Measurements from ENCODE around the gene SLC38A6. TPM values are rescaled to one million over a fixed set of nuclear protein-coding genes. Genes with fewer than 3 reads are reported as not detected.

SLC38A6 gene
- total and polyA plus RNA-seq, 3 donors from 2014 or later: 20.8 to 28.6 (median 26.6) TPM

DNA sequence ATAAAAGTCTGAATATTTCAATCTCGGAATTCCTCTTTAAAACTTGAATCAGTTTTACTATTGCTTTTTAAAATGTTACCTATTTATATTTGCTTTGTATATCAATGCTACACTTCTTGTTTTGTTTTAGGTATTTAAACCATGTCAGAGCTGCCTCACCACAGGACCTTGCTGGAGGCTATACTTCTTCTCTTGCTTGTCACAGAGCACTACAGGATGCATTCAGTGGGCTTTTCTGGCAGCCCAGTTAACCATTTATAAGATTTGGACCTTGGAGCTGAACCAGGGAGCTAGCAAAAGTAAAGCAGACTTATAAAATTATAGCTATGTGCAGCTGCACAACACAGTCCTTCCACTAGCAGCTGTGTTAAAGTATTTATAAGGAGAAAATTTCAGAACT is 12.9 kb upstream of the SLC38A6 start:
- H3K4me3 ChIP-seq: no peak overlapping the region
- WGBS, 2 donors: 74 to 75% methylated on average over 1 of the region's 1 CpG
- H3K4me1 ChIP-seq: no peaks in the 10 kb centered on the region
- TF ChIP-seq POLR2A (IDR thresholded peaks at IDR 0.05): no peak
- TF ChIP-seq, protein P1, sequence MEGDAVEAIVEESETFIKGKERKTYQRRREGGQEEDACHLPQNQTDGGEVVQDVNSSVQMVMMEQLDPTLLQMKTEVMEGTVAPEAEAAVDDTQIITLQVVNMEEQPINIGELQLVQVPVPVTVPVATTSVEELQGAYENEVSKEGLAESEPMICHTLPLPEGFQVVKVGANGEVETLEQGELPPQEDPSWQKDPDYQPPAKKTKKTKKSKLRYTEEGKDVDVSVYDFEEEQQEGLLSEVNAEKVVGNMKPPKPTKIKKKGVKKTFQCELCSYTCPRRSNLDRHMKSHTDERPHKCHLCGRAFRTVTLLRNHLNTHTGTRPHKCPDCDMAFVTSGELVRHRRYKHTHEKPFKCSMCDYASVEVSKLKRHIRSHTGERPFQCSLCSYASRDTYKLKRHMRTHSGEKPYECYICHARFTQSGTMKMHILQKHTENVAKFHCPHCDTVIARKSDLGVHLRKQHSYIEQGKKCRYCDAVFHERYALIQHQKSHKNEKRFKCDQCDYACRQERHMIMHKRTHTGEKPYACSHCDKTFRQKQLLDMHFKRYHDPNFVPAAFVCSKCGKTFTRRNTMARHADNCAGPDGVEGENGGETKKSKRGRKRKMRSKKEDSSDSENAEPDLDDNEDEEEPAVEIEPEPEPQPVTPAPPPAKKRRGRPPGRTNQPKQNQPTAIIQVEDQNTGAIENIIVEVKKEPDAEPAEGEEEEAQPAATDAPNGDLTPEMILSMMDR (IDR thresholded peaks at IDR 0.05): no peak
- DNase-seq: no peak
- no peak overlapping the region for H3K27ac ChIP-seq
- intact Hi-C loops (cut with DNase I; ENCODE audit: low total_unique reads): no loop called here
- no peaks in the 10 kb centered on the region for H3K9me3 ChIP-seq
- no peaks in the 10 kb centered on the region for H3K27me3 ChIP-seq
- H3K36me3 ChIP-seq (ENCODE audit: low read depth, missing control alignments): no peaks in the 10 kb centered on the region

DNA sequence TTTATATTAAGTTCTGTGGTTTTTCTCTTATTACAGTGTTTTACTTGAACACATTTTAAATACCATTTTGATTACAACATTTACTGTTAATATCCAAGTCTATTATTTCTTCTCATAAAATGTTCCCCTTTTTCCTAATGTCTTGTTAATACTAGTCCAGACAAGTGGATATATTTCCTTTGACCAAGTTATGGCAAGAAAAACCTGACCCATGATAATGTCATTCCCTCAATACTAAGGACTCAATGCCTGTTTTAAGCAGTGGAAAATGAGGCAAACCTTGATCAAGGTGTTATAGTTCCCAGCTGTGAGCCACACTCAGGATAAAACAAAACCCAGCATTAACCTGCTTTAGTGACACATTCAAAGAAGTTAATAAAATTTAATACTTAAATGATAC is 12.4 kb upstream of the SLC38A6 start:
- DNase-seq: no peak
- H3K27me3 ChIP-seq: no peaks in the 10 kb centered on the region
- intact Hi-C loops (cut with DNase I; ENCODE audit: low total_unique reads): no loop called here
- H3K36me3 ChIP-seq (ENCODE audit: low read depth, missing control alignments): no peaks in the 10 kb centered on the region
- H3K9me3 ChIP-seq: no peaks in the 10 kb centered on the region
- H3K27ac ChIP-seq: no peak overlapping the region
- TF ChIP-seq, protein P1 (IDR thresholded peaks at IDR 0.05): no peak
- no peak for TF ChIP-seq POLR2A (IDR thresholded peaks at IDR 0.05)
- no peaks in the 10 kb centered on the region for H3K4me1 ChIP-seq
- no peak overlapping the region for H3K4me3 ChIP-seq

DNA sequence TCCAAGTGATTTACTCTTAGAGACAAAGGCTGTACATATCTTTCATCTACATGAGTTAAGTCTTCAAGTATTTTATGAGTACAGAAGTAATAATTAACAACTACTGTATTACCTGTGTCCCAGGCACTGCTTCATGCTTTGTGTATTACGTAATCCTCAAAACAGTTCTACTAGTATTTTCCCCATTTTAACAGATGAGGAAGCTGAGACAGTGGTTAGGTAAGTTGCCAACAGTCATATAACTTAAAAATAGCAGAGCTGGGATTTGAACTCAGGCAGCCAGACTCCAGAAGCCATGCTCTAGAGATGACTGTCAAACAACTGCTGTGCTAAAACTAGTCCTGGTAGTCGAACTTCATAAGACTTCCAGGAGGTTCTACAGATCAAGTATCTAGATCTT is 10.9 kb upstream of the SLC38A6 start:
- no peak for TF ChIP-seq POLR2A (IDR thresholded peaks at IDR 0.05)
- TF ChIP-seq, protein P1 (IDR thresholded peaks at IDR 0.05): no peak
- intact Hi-C loops (cut with DNase I; ENCODE audit: low total_unique reads): no loop called here
- H3K27ac ChIP-seq: no peak overlapping the region
- WGBS, 2 donors: 84 to 88% methylated on average over 2 of the region's 2 CpGs
- H3K36me3 ChIP-seq (ENCODE audit: low read depth, missing control alignments): no peaks in the 10 kb centered on the region
- H3K27me3 ChIP-seq: no peaks in the 10 kb centered on the region
- no peaks in the 10 kb centered on the region for H3K4me1 ChIP-seq
- no peaks in the 10 kb centered on the region for H3K9me3 ChIP-seq
- no peak overlapping the region for H3K4me3 ChIP-seq
- DNase-seq: no peak

DNA sequence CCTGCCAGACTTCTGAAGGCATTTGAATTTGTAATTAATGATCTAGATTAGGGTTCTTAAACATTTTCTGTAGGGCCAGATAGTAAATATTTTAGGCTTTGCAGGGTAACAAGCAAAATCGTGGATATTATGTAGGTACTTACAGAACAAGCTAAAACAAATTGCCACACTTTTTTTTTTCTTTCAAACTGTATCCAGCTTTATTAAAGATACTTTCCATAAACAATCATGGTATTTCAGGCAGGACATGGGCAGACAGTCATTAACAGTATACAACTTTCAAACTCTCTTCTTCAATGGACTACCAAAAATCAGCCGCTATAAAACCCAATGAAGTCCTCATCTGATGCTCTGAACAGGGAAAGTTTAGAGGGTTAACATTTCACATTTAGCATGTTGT is 9.8 kb upstream of the SLC38A6 start:
- H3K27me3 ChIP-seq: no peaks in the 10 kb centered on the region
- H3K9me3 ChIP-seq: no peaks in the 10 kb centered on the region
- H3K27ac ChIP-seq: no peak overlapping the region
- no peak for TF ChIP-seq POLR2A (IDR thresholded peaks at IDR 0.05)
- TF ChIP-seq, protein P1 (IDR thresholded peaks at IDR 0.05): no peak
- intact Hi-C loops (cut with DNase I; ENCODE audit: low total_unique reads): no loop called here
- 33 to 36% methylated on average over 2 of the region's 2 CpGs for WGBS, 2 donors
- H3K4me3 ChIP-seq: no peak overlapping the region
- H3K36me3 ChIP-seq (ENCODE audit: low read depth, missing control alignments): no peaks in the 10 kb centered on the region
- H3K4me1 ChIP-seq: no peaks in the 10 kb centered on the region
- no peak for DNase-seq

DNA sequence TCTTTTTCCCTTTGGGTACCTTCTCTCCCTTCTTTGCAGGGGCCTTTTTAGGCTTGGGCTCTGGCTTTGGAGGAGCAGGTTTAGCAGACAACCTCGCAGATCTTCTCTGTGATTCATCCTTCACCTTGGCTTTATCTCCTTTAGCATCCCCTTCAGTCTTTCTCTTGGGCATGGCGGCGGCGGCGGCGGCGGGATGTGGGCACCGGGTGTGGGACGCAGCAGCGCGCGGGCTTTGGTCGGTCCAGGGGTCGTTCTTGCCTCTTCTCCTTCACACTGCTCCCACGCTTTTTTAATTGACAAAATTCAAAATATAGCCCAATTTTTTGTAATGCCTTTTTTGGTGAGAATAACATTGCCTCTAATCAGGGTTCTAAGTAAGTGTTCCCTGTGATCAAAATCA is 8.8 kb upstream of the SLC38A6 start:
- 65 to 70% methylated on average over 15 of the region's 15 CpGs for WGBS, 2 donors
- H3K4me3 ChIP-seq: no peak overlapping the region
- H3K9me3 ChIP-seq: no peaks in the 10 kb centered on the region
- no peaks in the 10 kb centered on the region for H3K27me3 ChIP-seq
- TF ChIP-seq, protein P1 (IDR thresholded peaks at IDR 0.05): no peak
- no peak for TF ChIP-seq POLR2A (IDR thresholded peaks at IDR 0.05)
- no peak for DNase-seq
- intact Hi-C loops (cut with DNase I; ENCODE audit: low total_unique reads): no loop called here
- H3K36me3 ChIP-seq (ENCODE audit: low read depth, missing control alignments): no peaks in the 10 kb centered on the region
- H3K4me1 ChIP-seq: no peaks in the 10 kb centered on the region
- no peak overlapping the region for H3K27ac ChIP-seq

Data from testis (tissue), 3 donors.